K562 (cell line): ENCODE measurements around the gene PROM2. TPM values are rescaled to one million over a fixed set of nuclear protein-coding genes. Genes with fewer than 3 reads are reported as not detected.

Experiments used
- ATAC-seq: fragments of 200-7000 bp; cut with Tn5 transposase; 3 replicates; pipeline ENCODE4 v1.9.1; 2020; ENCODE audit warnings: moderate library complexity
- BruUV-seq: library from RNA; stranded (reverse); fragments of 400-500 nt; replicated peaks from 2 replicates; lab custom pipeline; 2021; lab: Mats Ljungman, UMichigan
- CTCF ChIA-PET: fragments of 300-600 bp; formaldehyde crosslinking; extraction: SDS; loops from one replicate; lab custom pipeline; 2021; ENCODE audit warnings: low intra/inter-chr PET ratio; lab: Yijun Ruan, JAX
- POLR2A ChIA-PET: fragments of 300-600, 350-650 bp; sonication (Branson Sonifier 250); formaldehyde crosslinking; extraction: SDS; loops from one replicate; lab custom pipeline; 2021; ENCODE audit warnings: antibody characterized with exemption, inconsistent platforms; lab: Yijun Ruan, JAX
- DNase-seq, 4 experiments: peaks; one replicate each; pipeline versions ENCODE4 v3.0.0 to v3.0.0-alpha.2; 2011 to 2018; ENCODE audit warnings: low spot score in 3 of 4, mixed read lengths in 3 of 4; ENCODE audit errors: extremely low read depth in 1 of 4
- FAIRE-seq: peaks from 2 replicates; lab custom pipeline; 2011; peaks lifted over from hg19 to GRCh38; lab: Jason Lieb, UNC
- H2AFZ ChIP-seq: 2 replicates; pipeline ENCODE4 v1.6.0; 2011; ENCODE audit warnings: low read depth, low read length, control low read depth, inconsistent platforms
- H3K27ac ChIP-seq: fragments of 200-600 bp; 3 replicates; pipeline ENCODE4 v1.8.0; 2011; ENCODE audit warnings: low read depth, mild to moderate bottlenecking, control low read depth, inconsistent platforms, low read length, moderate library complexity, mixed read lengths; ENCODE audit errors: extremely low read depth
- H3K27me3 ChIP-seq, 2 experiments: fragments of 300-600 bp in 1 of 2; 2 replicates in 1 of 2; 3 replicates in 1 of 2; pipeline versions ENCODE4 v1.6.0 to v1.8.0; 2011; ENCODE audit warnings: inconsistent platforms in 2 of 2, low read length in 2 of 2, mild to moderate bottlenecking in 1 of 2, mixed read lengths in 1 of 2, moderate library complexity in 1 of 2; ENCODE audit not compliant: control insufficient read depth in 2 of 2, insufficient read depth in 2 of 2
- H3K36me3 ChIP-seq: fragments of 300-600 bp; 3 replicates; pipeline ENCODE4 v1.8.0; 2011; ENCODE audit warnings: mild to moderate bottlenecking, low read length, inconsistent platforms; ENCODE audit not compliant: control insufficient read depth, insufficient read depth
- H3K4me1 ChIP-seq, 2 experiments: fragments of 200-600 bp in 1 of 2; replicated peaks in 1 of 2; 2 replicates in 1 of 2; 3 replicates in 1 of 2; pipeline versions ENCODE4 v1.5.1 to v1.8.0; 2011; ENCODE audit warnings: inconsistent platforms in 2 of 2, low read length in 2 of 2, mild to moderate bottlenecking in 1 of 2, mixed read lengths in 1 of 2, moderate library complexity in 1 of 2; ENCODE audit not compliant: control insufficient read depth in 2 of 2, insufficient read depth in 2 of 2
- H3K4me2 ChIP-seq: 2 replicates; pipeline ENCODE4 v1.6.1; 2011; ENCODE audit warnings: low read length, control low read depth, inconsistent platforms, mixed read lengths; ENCODE audit not compliant: insufficient read depth
- H3K4me3 ChIP-seq: fragments of 200-600 bp; sonication (generic), shearing (Covaris generic); 2 replicates; pipeline ENCODE4 v1.5.1; 2016; ENCODE audit warnings: control low read depth, inconsistent platforms
- H3K79me2 ChIP-seq: fragments of 200-600 bp; 3 replicates; pipeline ENCODE4 v1.8.0; 2011; ENCODE audit warnings: low read length, inconsistent platforms; ENCODE audit not compliant: control insufficient read depth, insufficient read depth
- H3K9ac ChIP-seq, 2 experiments: 2 replicates each; pipeline versions ENCODE4 v1.6.0 to v1.6.1; 2011; ENCODE audit warnings: low read depth in 2 of 2, low read length in 2 of 2, control low read depth in 1 of 2, inconsistent platforms in 1 of 2, mild to moderate bottlenecking in 1 of 2, mixed read lengths in 1 of 2; ENCODE audit not compliant: insufficient read depth in 1 of 2
- H3K9me1 ChIP-seq: one replicate; pipeline ENCODE4 v1.6.0; 2011; ENCODE audit warnings: inconsistent platforms, mild to moderate bottlenecking, low read length, moderate library complexity; ENCODE audit not compliant: control insufficient read depth, insufficient read depth
- H3K9me3 ChIP-seq: replicated peaks from 2 replicates; pipeline ENCODE4 v1.5.1; 2011; ENCODE audit warnings: low read depth, low read length, inconsistent platforms; ENCODE audit not compliant: control insufficient read depth, insufficient read depth
- H4K20me1 ChIP-seq: replicated peaks from 2 replicates; pipeline ENCODE4 v1.6.1; 2011; ENCODE audit warnings: low read length, inconsistent platforms, mixed read lengths; ENCODE audit not compliant: control insufficient read depth, insufficient read depth
- CBFB ChIP-seq: sonication (generic); formaldehyde crosslinking; IDR thresholded peaks from 2 replicates; pipeline ENCODE4 v1.4.0; 2020; ENCODE audit warnings: mild to moderate bottlenecking, missing genetic modification reagents
- CBX5 ChIP-seq: IDR thresholded peaks from 2 replicates; pipeline ENCODE4 v1.6.1; 2014; ENCODE audit warnings: low read depth, borderline replicate concordance
- CHD1 ChIP-seq: fragments of 200-600 bp; sonication (generic); IDR thresholded peaks from one replicate; pipeline ENCODE4 v1.6.1; 2012; ENCODE audit warnings: mild to moderate bottlenecking, moderate library complexity, low read length, inconsistent platforms
- CSDE1 ChIP-seq, 2 experiments: fragments of 450-650 bp; IDR thresholded peaks; 2 replicates each; pipeline ENCODE4 v1.6.1; 2016; ENCODE audit warnings: mild to moderate bottlenecking in 1 of 2
- DDX20 ChIP-seq: fragments of 450-650 bp; IDR thresholded peaks from 2 replicates; pipeline ENCODE4 v1.6.1; 2016; ENCODE audit warnings: missing genetic modification characterization, low read depth, mild to moderate bottlenecking, missing compliant biosample characterization, moderate library complexity
- DPF2 ChIP-seq: fragments of 450-650 bp; IDR thresholded peaks from 2 replicates; pipeline ENCODE4 v1.6.1; 2016
- EGR1 ChIP-seq: fragments of 450-650 bp; conservative IDR thresholded peaks from 2 replicates; pipeline ENCODE4 v1.6.1; 2017; ENCODE audit warnings: mild to moderate bottlenecking
- GTF2A2 ChIP-seq: IDR thresholded peaks from 2 replicates; pipeline ENCODE4 v1.6.1; 2016; ENCODE audit warnings: mild to moderate bottlenecking, missing genetic modification characterization, missing compliant biosample characterization
- LEF1 ChIP-seq: fragments of 450-650 bp; IDR thresholded peaks from 2 replicates; pipeline ENCODE4 v1.6.1; 2016; ENCODE audit warnings: mild to moderate bottlenecking
- RHOXF2B ChIP-seq: fragments of 250-450 bp; sonication (Bioruptor Pico); conservative IDR thresholded peaks from 2 replicates; pipeline ENCODE4 v1.5.1; 2021
- TAL1 ChIP-seq: fragments of 450-650 bp; IDR thresholded peaks from 2 replicates; pipeline ENCODE4 v1.6.1; 2016; ENCODE audit warnings: mild to moderate bottlenecking
- ZC3H11A ChIP-seq: IDR thresholded peaks from 2 replicates; pipeline ENCODE4 v1.6.1; 2012; ENCODE audit warnings: low read depth, low read length, improper control_type of control experiment
- ZNF217 ChIP-seq: sonication (generic); formaldehyde crosslinking; IDR thresholded peaks from 2 replicates; pipeline ENCODE4 v1.8.0; 2022; ENCODE audit warnings: mild to moderate bottlenecking, missing genetic modification reagents
- ZNF445 ChIP-seq: fragments of 250-450 bp; sonication (Bioruptor Pico); IDR thresholded peaks from 2 replicates; pipeline ENCODE4 v1.4.0; 2020; ENCODE audit warnings: low read depth, mild to moderate bottlenecking, moderate library complexity
- WGBS: fragments of 100-300 bp; shearing (Covaris generic); methylation state at CpG from one replicate; pipeline ENCODE4 v1.1.6; 2016; ENCODE audit warnings: low coverage, mixed read lengths; ENCODE audit not compliant: insufficient coverage; ENCODE audit errors: missing lambda C conversion rate; 5-methylcytosine and 5-hydroxymethylcytosine counted together
- in situ Hi-C: fragments of 300-500 bp; cut with MboI; formaldehyde crosslinking; loops from 4 replicates; pipeline ENCODE4 v1.15.0; 2018; ENCODE audit warnings: inconsistent platforms, mixed read lengths
- intact Hi-C: fragments of 100-400 bp; cut with micrococcal nuclease; formaldehyde crosslinking; loops from 2 replicates; pipeline ENCODE4 v1.14.2; 2022
- polyA plus RNA-seq, 8 experiments: library from polyadenylated mRNA; depleted of rRNA in 4 of 8; stranded (reverse) in 5 of 8; unstranded in 3 of 8; fragments of >200 nt; fragmentation: Nextera tagmentation in 2 of 8; fragmentation: Illumina TruSeq in 1 of 8; extraction: Ambion mirVana in 2 of 8; extraction: Trizol in 1 of 8; gene quantifications; 2 replicates each; pipeline versions ENCODE4 v1.2.1 to v1.2.3, GENCODE V29; 2011 to 2014; ENCODE audit warnings: inconsistent platforms in 1 of 8, missing spikeins in 1 of 8
- total RNA-seq, 7 experiments: library from RNA; depleted of rRNA in 6 of 7; stranded (reverse); fragments of >200 nt in 6 of 7; fragmentation: Illumina TruSeq in 2 of 7; extraction: Trizol in 2 of 7; gene quantifications; 2 replicates each; pipeline versions ENCODE4 v1.2.1 to v1.2.3, GENCODE V29; 2011 to 2021; ENCODE audit warnings: low replicate concordance in 1 of 7
- TF ChIP-seq, protein P1 (sequence below), 2 experiments: IDR thresholded peaks; 2 replicates each; pipeline ENCODE4 v1.6.1; 2011; ENCODE audit warnings: borderline replicate concordance in 1 of 2, control low read depth in 1 of 2, low read depth in 1 of 2, low read length in 1 of 2, mild to moderate bottlenecking in 1 of 2, mixed read lengths in 1 of 2, moderate library complexity in 1 of 2; ENCODE audit not compliant: insufficient read depth in 1 of 2, insufficient read length in 1 of 2, poor library complexity in 1 of 2, severe bottlenecking in 1 of 2; ENCODE audit errors: extremely low read depth in 1 of 2

PROM2 gene
- total and polyA plus RNA-seq, 9 of the 15 experiments (the other 6 are each of a cell fraction or from before 2014, with no cell fraction given) = not detected

DNA sequence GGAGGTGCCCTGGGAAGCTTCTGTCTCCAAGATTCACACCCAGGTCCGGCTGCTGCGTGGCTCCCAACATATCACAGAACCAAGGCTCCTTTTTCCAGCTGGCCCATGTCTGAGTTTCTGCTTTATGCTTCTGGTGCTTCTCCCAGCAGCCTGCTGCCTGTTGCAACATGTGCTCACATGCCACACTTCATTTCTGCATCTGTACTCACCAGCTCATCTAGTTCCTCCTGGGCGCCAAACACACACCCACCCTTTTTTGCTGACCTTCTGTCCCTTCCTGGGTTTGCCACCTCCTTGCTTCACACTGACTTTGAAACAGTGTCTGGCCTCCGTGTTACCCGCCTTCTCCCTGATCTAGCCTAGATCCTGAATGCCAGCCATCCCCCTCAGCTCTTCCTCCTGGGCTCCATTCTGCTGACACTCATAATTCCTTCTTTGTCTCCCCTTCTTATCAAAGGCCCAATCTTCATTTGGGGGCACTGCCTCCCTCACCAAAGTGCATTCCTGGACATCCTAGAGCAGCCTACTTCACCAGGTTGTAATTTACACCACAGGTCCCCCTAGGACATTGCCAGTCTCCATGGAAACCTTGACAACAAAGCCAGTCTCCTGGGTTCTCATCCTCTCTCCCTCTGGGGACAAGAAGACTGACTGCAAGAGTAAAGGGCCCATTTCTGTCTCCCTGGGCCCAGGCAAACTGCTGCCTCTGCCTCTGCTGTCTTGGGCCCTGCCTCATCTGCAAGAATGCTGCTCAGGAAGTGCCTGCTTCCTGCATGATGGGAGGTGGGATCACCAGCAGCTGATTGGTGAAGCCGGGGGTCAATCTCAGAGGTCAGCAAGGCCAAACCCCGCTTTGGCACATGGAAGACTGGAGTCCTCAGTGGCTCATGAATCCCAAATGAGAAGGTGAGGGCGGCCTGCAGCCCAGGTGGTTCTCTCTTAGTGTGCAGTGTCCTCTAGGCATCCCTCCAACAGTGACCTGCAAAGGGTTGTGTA lies 13.9 kb upstream of the PROM2 start (continued):
- no peak for TF ChIP-seq CBX5
- TF ChIP-seq CSDE1 (IDR thresholded peaks at IDR 0.05) = no peak
- no peak for TF ChIP-seq DPF2
- no peak for TF ChIP-seq TAL1
- TF ChIP-seq, protein P1, sequence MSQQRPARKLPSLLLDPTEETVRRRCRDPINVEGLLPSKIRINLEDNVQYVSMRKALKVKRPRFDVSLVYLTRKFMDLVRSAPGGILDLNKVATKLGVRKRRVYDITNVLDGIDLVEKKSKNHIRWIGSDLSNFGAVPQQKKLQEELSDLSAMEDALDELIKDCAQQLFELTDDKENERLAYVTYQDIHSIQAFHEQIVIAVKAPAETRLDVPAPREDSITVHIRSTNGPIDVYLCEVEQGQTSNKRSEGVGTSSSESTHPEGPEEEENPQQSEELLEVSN (IDR thresholded peaks at IDR 0.05; ENCODE audit: borderline replicate concordance in 1 of 2, extremely low read depth in 1 of 2, insufficient read depth in 1 of 2, insufficient read length in 1 of 2, low read depth in 1 of 2, low read length in 1 of 2, poor library complexity in 1 of 2, severe bottlenecking in 1 of 2) = no peak
- TF ChIP-seq DDX20 = no peak
- no peak for TF ChIP-seq CHD1
- TF ChIP-seq RHOXF2B (CRISPR knock-in tag) = no peak

DNA sequence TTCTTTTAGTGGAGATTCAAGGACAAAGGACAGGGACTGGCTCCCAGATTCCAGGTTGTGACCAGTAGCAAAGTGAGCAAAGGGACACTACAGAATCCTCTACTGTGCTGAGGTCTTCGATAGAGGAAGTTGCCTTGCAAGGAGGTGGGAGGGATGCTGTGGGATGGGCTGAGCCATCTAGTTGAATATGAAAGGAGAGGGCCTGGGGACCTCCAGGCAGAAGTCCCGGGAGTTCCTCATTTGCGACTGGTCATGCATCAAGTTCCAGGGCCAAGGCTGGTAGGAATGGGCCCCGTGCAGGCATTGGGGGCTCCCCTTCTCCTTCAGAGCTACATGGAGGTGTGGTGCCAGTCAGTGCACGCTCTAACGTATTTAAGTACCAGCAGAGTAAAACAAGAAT lies 12.6 kb upstream of the PROM2 start:
- intact Hi-C loops = no loop called here

More for the DNA sequence above, 12.6 kb upstream of the PROM2 start:
- Histone ChIP-seq H3K9ac (no peak overlapping the region), H3K9me1 (no peaks in the 10 kb centered on the region), H2AFZ (no peak overlapping the region), H3K27me3 (peaks cover 2 to 24% of the 10 kb centered on the region in 2 experiments; a peak in 2 of 5 replicates), H3K4me2 (no peak overlapping the region), H3K79me2 (no peaks in the 10 kb centered on the region), H3K4me3 (no peak overlapping the region), H4K20me1 (no peaks in the 10 kb centered on the region), H3K9me3 (no peaks in the 10 kb centered on the region), H3K36me3 (no peaks in the 10 kb centered on the region), H3K4me1 (no peaks in the 10 kb centered on the region), H3K27ac (no peak overlapping the region)
- ATAC-seq = no peak
- ChIA-PET CTCF (no interaction called here), POLR2A (no interaction called here)
- 1% methylated on average over 6 of the region's 6 CpGs for WGBS
- no peak for DNase-seq
- FAIRE-seq = no peak
- BruUV-seq = no TSS peak
- TF ChIP-seq ZNF445 (no peak), EGR1 (no peak), LEF1 (no peak), ZC3H11A (no peak), ZNF217 (CRISPR knock-in tag) (no peak), GTF2A2 (tag) (no peak), CBFB (CRISPR knock-in tag) (no peak)
- TF ChIP-seq, all 486 proteins: peak for 0
- in situ Hi-C loops = no loop called here
